NCI-H82 treated with DMSO at 0.1 percent for 48 hours (cell line): ENCODE data around the gene SMTN.
"Not testable (repeated sequence)": the region's sequence is repeated elsewhere in the genome, so short reads cannot be mapped to it uniquely, and the experiment has no call there.

ENCODE experiments used
- DNase-seq: peaks from one replicate; lab custom pipeline; 2025; ENCODE audit not compliant: unreplicated experiment; lab: John Stamatoyannopoulos, UW

The SMTN gene

GRCh38 chr22:31089160-31090100 lies 8.3 kb downstream of the SMTN start:
- DNase-seq, result no peak

- no peak for DNase-seq
These were observed 9.3 kb downstream of the SMTN start for GRCh38 chr22:31090217-31091085.

- no peak for DNase-seq
These were observed 10.2 kb downstream of the SMTN start for GRCh38 chr22:31091106-31091975.

- DNase-seq, result peak; percentile 18
These were observed 11.0 kb downstream of the SMTN start for GRCh38 chr22:31092161-31092560.

GRCh38 chr22:31093086-31093850 lies 12.2 kb downstream of the SMTN start:
- no peak for DNase-seq

- no peak for DNase-seq
These were observed 13.0 kb downstream of the SMTN start for GRCh38 chr22:31094021-31094551.

GRCh38 chr22:31094741-31095140 lies 13.6 kb downstream of the SMTN start:
- no peak for DNase-seq

- no peak for DNase-seq
These were observed 14.6 kb downstream of the SMTN start for GRCh38 chr22:31095637-31096249.

- DNase-seq, result no peak
These were observed 15.7 kb downstream of the SMTN start for GRCh38 chr22:31096657-31097279.

GRCh38 chr22:31097539-31097938 lies 16.4 kb downstream of the SMTN start:
- DNase-seq, result not testable (repeated sequence)

GRCh38 chr22:31097941-31098631 lies 17.0 kb downstream of the SMTN start:
- no peak for DNase-seq

GRCh38 chr22:31098632-31099110 lies 17.6 kb downstream of the SMTN start:
- no peak for DNase-seq

GRCh38 chr22:31099386-31099785 lies 18.3 kb downstream of the SMTN start:
- DNase-seq, result no peak

- DNase-seq, result no peak
These were observed 19.0 kb downstream of the SMTN start for GRCh38 chr22:31099841-31100761.

- no peak for DNase-seq
These were observed 19.8 kb downstream of the SMTN start for GRCh38 chr22:31100762-31101525.

- DNase-seq, result no peak
These were observed 21.4 kb downstream of the SMTN start for GRCh38 chr22:31102441-31103081.
